Activated CD4-positive, CD25-positive, alpha-beta regulatory T cell (primary cell): Measurements from ENCODE around the gene HECA.
"Not testable (repeated sequence)": the region's sequence is repeated elsewhere in the genome, so short reads cannot be mapped to it uniquely, and the experiment has no call there.

Experiments used
- DNase-seq, 4 experiments: peaks; one replicate each; lab custom pipeline; 2025; lab: John Stamatoyannopoulos, UW

HECA gene

GRCh38 chr6:139205843-139206242 lies 71.0 kb downstream of the HECA start:
- DNase-seq, result no peak

GRCh38 chr6:139210766-139211165 lies 75.9 kb downstream of the HECA start:
- DNase-seq, result peak in 1 of 4 experiments; percentile 18

- not testable (repeated sequence) for DNase-seq
Measured at GRCh38 chr6:139212460-139212859, 77.6 kb downstream of the HECA start.

GRCh38 chr6:139219271-139219729 lies 84.4 kb downstream of the HECA start:
- DNase-seq, result peak; percentile 10 to 39 (median 28)

GRCh38 chr6:139219746-139220145 lies 84.9 kb downstream of the HECA start:
- DNase-seq, result no peak

GRCh38 chr6:139228387-139228786 lies 93.5 kb downstream of the HECA start:
- DNase-seq, result not testable (repeated sequence)
